H1 (cell line): ENCODE data around the gene SHH. TPM values are rescaled to one million over a fixed set of nuclear protein-coding genes. Genes with fewer than 3 reads are reported as not detected.

Experiments used
- CTCF ChIA-PET: fragments of 300-600 bp; sonication (Branson Sonifier 250); formaldehyde crosslinking; loops from one replicate; lab custom pipeline; 2021; ENCODE audit not compliant: partially characterized antibody; lab: Charles Lee
- POLR2A ChIA-PET: fragments of 300-600 bp; sonication (Branson Sonifier 250); formaldehyde crosslinking; loops from one replicate; lab custom pipeline; 2021; ENCODE audit warnings: inconsistent platforms; ENCODE audit not compliant: partially characterized antibody; lab: Charles Lee
- DNase-seq, 2 experiments: peaks; one replicate each; pipeline versions ENCODE4 v3.0.0 to v3.0.0-alpha.2; 2010 to 2022; ENCODE audit warnings: low spot score in 2 of 2, low read depth in 1 of 2, mixed read lengths in 1 of 2
- FAIRE-seq: peaks from 2 replicates; lab custom pipeline; 2011; peaks lifted over from hg19 to GRCh38; lab: Jason Lieb, UNC
- H2AFZ ChIP-seq: 2 replicates; pipeline ENCODE4 v1.8.1; 2012; ENCODE audit warnings: low read length, inconsistent platforms
- H2AK5ac ChIP-seq: 2 replicates; pipeline ENCODE4 v1.6.1; 2013; ENCODE audit warnings: low read depth, low read length
- H2BK120ac ChIP-seq: replicated peaks from 2 replicates; pipeline ENCODE3; 2013; ENCODE audit warnings: low read depth, low read length, inconsistent platforms
- H2BK12ac ChIP-seq: 2 replicates; pipeline ENCODE4 v1.6.1; 2013; ENCODE audit warnings: low read depth, low read length
- H2BK15ac ChIP-seq: 2 replicates; pipeline ENCODE4 v1.6.1; 2013; ENCODE audit warnings: low read length
- H2BK20ac ChIP-seq: 2 replicates; pipeline ENCODE4 v1.6.1; 2013; ENCODE audit warnings: low read length
- H2BK5ac ChIP-seq: 2 replicates; pipeline ENCODE4 v1.6.1; 2013; ENCODE audit warnings: low read depth, low read length
- H3K14ac ChIP-seq: 2 replicates; pipeline ENCODE4 v1.6.1; 2013; ENCODE audit warnings: inconsistent platforms; ENCODE audit not compliant: insufficient read length
- H3K18ac ChIP-seq: 2 replicates; pipeline ENCODE4 v1.6.1; 2013; ENCODE audit warnings: low read length; ENCODE audit errors: extremely low read depth
- H3K23ac ChIP-seq: 2 replicates; pipeline ENCODE4 v1.6.1; 2013; ENCODE audit warnings: inconsistent platforms; ENCODE audit not compliant: insufficient read length
- H3K23me2 ChIP-seq: 2 replicates; pipeline ENCODE4 v1.6.1; 2013; ENCODE audit warnings: low read depth, low read length
- H3K27ac ChIP-seq: 2 replicates; pipeline ENCODE4 v1.6.1; 2011; ENCODE audit warnings: low read depth, low read length, inconsistent platforms
- H3K27me3 ChIP-seq, 4 experiments: replicated peaks in 1 of 4; 1 replicate in 1 of 4; 2 replicates in 3 of 4; pipeline versions ENCODE4 v1.6.1 to v1.8.1; 2011 to 2013; ENCODE audit warnings: low read length in 3 of 4, mild to moderate bottlenecking in 3 of 4, inconsistent platforms in 2 of 4, mixed read lengths in 2 of 4, moderate library complexity in 1 of 4; ENCODE audit not compliant: control insufficient read depth in 3 of 4, insufficient read depth in 3 of 4; ENCODE audit errors: extremely low read depth in 1 of 4
- H3K36me3 ChIP-seq, 4 experiments: 2 replicates each; pipeline versions ENCODE4 v1.6.1 to v1.8.1; 2011 to 2013; ENCODE audit warnings: mild to moderate bottlenecking in 4 of 4, low read length in 3 of 4, moderate library complexity in 2 of 4, control low read depth in 1 of 4, inconsistent platforms in 1 of 4; ENCODE audit not compliant: insufficient read depth in 4 of 4, control insufficient read depth in 2 of 4
- H3K4ac ChIP-seq: replicated peaks from 2 replicates; pipeline ENCODE3; 2013; ENCODE audit warnings: low read length, low read depth, mixed read lengths, inconsistent platforms; ENCODE audit not compliant: insufficient read length
- H3K4me1 ChIP-seq, 4 experiments: replicated peaks in 1 of 4; 1 replicate in 1 of 4; 2 replicates in 3 of 4; pipeline versions ENCODE4 v1.6.1 to v1.8.1; 2011 to 2013; ENCODE audit warnings: low read length in 3 of 4, inconsistent platforms in 2 of 4, mixed read lengths in 1 of 4; ENCODE audit not compliant: insufficient read depth in 4 of 4, control insufficient read depth in 3 of 4
- H3K4me2 ChIP-seq, 2 experiments: 2 replicates each; pipeline versions ENCODE4 v1.6.1 to v1.8.1; 2011 to 2013; ENCODE audit warnings: low read depth in 2 of 2, low read length in 2 of 2, control low read depth in 1 of 2, inconsistent platforms in 1 of 2, mild to moderate bottlenecking in 1 of 2; ENCODE audit not compliant: insufficient read depth in 1 of 2
- H3K4me3 ChIP-seq, 4 experiments: fragments of 200-600, 300-600 bp in 1 of 4; sonication (generic), shearing (Covaris generic), sonication (Bioruptor Twin) in 1 of 4; 2 replicates each; pipeline versions ENCODE4 v1.5.1 to v1.8.1; 2011 to 2016; ENCODE audit warnings: low read length in 4 of 4, low read depth in 3 of 4, control low read depth in 2 of 4, inconsistent platforms in 2 of 4, mild to moderate bottlenecking in 2 of 4, mixed read lengths in 1 of 4, moderate library complexity in 1 of 4; ENCODE audit not compliant: insufficient read depth in 2 of 4; ENCODE audit errors: extremely low read depth in 1 of 4
- H3K56ac ChIP-seq: replicated peaks from 2 replicates; pipeline ENCODE3; 2013; ENCODE audit warnings: low read depth, mild to moderate bottlenecking, mixed read lengths, low read length, inconsistent platforms; ENCODE audit not compliant: insufficient read length
- H3K79me1 ChIP-seq: 2 replicates; pipeline ENCODE4 v1.6.1; 2013; ENCODE audit warnings: low read depth, low read length, control low read depth
- H3K79me2 ChIP-seq, 2 experiments: 2 replicates each; pipeline versions ENCODE4 v1.6.1 to v1.8.1; 2012 to 2013; ENCODE audit warnings: low read length in 2 of 2, mild to moderate bottlenecking in 2 of 2, inconsistent platforms in 1 of 2; ENCODE audit not compliant: insufficient read depth in 2 of 2, control insufficient read depth in 1 of 2
- H3K9ac ChIP-seq, 4 experiments: replicated peaks in 1 of 4; 1 replicate in 1 of 4; 2 replicates in 3 of 4; pipeline versions ENCODE4 v1.6.1 to v1.8.1; 2011 to 2013; ENCODE audit warnings: low read depth in 3 of 4, low read length in 3 of 4, control low read depth in 2 of 4, mild to moderate bottlenecking in 2 of 4, moderate library complexity in 2 of 4, inconsistent platforms in 1 of 4; ENCODE audit errors: extremely low read depth in 1 of 4
- H3K9me3 ChIP-seq, 2 experiments: 2 replicates each; pipeline versions ENCODE4 v1.6.1 to v1.8.1; 2012 to 2013; ENCODE audit warnings: mild to moderate bottlenecking in 2 of 2, moderate library complexity in 2 of 2, control low read depth in 1 of 2, inconsistent platforms in 1 of 2, low read depth in 1 of 2, low read length in 1 of 2, mixed read lengths in 1 of 2; ENCODE audit not compliant: insufficient read depth in 2 of 2
- H4K20me1 ChIP-seq, 2 experiments: replicated peaks in 1 of 2; 2 replicates each; pipeline versions ENCODE3 to v1.8.1; 2011 to 2013; ENCODE audit warnings: inconsistent platforms in 2 of 2, low read length in 2 of 2, mild to moderate bottlenecking in 1 of 2; ENCODE audit not compliant: insufficient read depth in 2 of 2, control insufficient read depth in 1 of 2
- H4K5ac ChIP-seq: 2 replicates; pipeline ENCODE4 v1.6.1; 2013; ENCODE audit warnings: low read length, low read depth, mixed read lengths, inconsistent platforms; ENCODE audit not compliant: insufficient read length
- H4K8ac ChIP-seq: 2 replicates; pipeline ENCODE4 v1.8.0; 2013; ENCODE audit warnings: mild to moderate bottlenecking, moderate library complexity, low read length, inconsistent platforms; ENCODE audit not compliant: insufficient read depth; ENCODE audit errors: extremely low read depth
- H4K91ac ChIP-seq: replicated peaks from 2 replicates; pipeline ENCODE3; 2013; ENCODE audit warnings: low read length, mixed read lengths, inconsistent platforms; ENCODE audit not compliant: insufficient read length
- SIRT6 ChIP-seq: IDR thresholded peaks from one replicate; pipeline ENCODE4 v1.7.1; 2012; ENCODE audit warnings: low read length, inconsistent platforms
- SRF ChIP-seq: IDR thresholded peaks from 2 replicates; pipeline ENCODE4 v1.6.1; 2011; ENCODE audit warnings: mild to moderate bottlenecking, low read depth, low read length, moderate library complexity
- WGBS, 2 experiments: shearing (Covaris generic) in 1 of 2; methylation state at CpG; one replicate each; pipeline versions ENCODE4 v1.1.6 to v1.1.7; 2013 to 2015; ENCODE audit warnings: low lambda C conversion rate in 2 of 2, mixed read lengths in 2 of 2, inconsistent platforms in 1 of 2, low coverage in 1 of 2, missing lambda C conversion rate in 1 of 2; ENCODE audit not compliant: insufficient replicate concordance in 2 of 2, insufficient coverage in 1 of 2, insufficient read length in 1 of 2; ENCODE audit errors: extremely low coverage in 1 of 2, missing lambda C conversion rate in 1 of 2; 5-methylcytosine and 5-hydroxymethylcytosine counted together
- polyA plus RNA-seq, 7 experiments: library from polyadenylated mRNA; depleted of rRNA in 3 of 7; stranded (reverse) in 5 of 7; unstranded in 2 of 7; fragments of >200 nt in 5 of 7; fragments of 200-250 nt in 2 of 7; gene quantifications; 1 replicate in 5 of 7; 2 replicates in 1 of 7; 4 replicates in 1 of 7; pipeline versions ENCODE4 v1.2.1 to v1.2.3, GENCODE V29; 2011 to 2013; ENCODE audit warnings: missing spikeins in 2 of 7, mixed read lengths in 2 of 7
- total RNA-seq: library from RNA; stranded (reverse); fragmentation: NEBNext Ultra II Directional; extraction: Animal tissue kit (Norgen Biotek cat#: 25700); gene quantifications from 2 replicates; pipeline ENCODE4 v1.2.1, GENCODE V29; 2021

SHH gene
- total and polyA plus RNA-seq, 2 of the 8 experiments (the other 6 are each of a cell fraction or from before 2014, with no cell fraction given), result not detected

GRCh38 chr7:155840262-155840885 lies 28.1 kb upstream of the SHH start:
- Histone ChIP-seq H3K23ac (no peak overlapping the region), H3K9me3 (no peaks in the 10 kb centered on the region), H2BK12ac (no peak overlapping the region), H2AK5ac (no peak overlapping the region), H3K36me3 (no peaks in the 10 kb centered on the region), H2BK5ac (no peak overlapping the region), H2BK20ac (no peak overlapping the region), H3K23me2 (no peaks in the 10 kb centered on the region), H2BK120ac (no peak overlapping the region), H3K79me1 (no peaks in the 10 kb centered on the region), H3K18ac (no peak overlapping the region), H3K4me3 (no peak overlapping the region), H3K79me2 (no peaks in the 10 kb centered on the region), H3K56ac (no peak overlapping the region), H4K8ac (no peak overlapping the region), H3K27me3 (no peaks in the 10 kb centered on the region; a peak in 1 of 7 replicates), H4K20me1 (no peaks in the 10 kb centered on the region), H4K91ac (no peak overlapping the region), H3K4ac (no peak overlapping the region), H3K9ac (no peak overlapping the region), H2BK15ac (no peak overlapping the region), H3K4me2 (no peak overlapping the region), H3K4me1 (peaks cover 0 to 15% (median 8%) of the 10 kb centered on the region in 4 experiments; a peak in 5 of 7 replicates), H4K5ac (no peak overlapping the region), H2AFZ (no peak overlapping the region), H3K27ac (no peak overlapping the region), H3K14ac (no peak overlapping the region)
- WGBS, 2 experiments, result 91% methylated on average over 21 of the region's 21 CpGs; no CpG with 5 or more reads in 1 of the 2 experiments
- POLR2A ChIA-PET, result interaction anchor here (1.0 kb wide), 1 partner anchor 652 kb away, joined by 3 read pairs; no protein-coding TSS in a partner anchor
- FAIRE-seq, result no peak
- CTCF ChIA-PET, result interaction anchor here (0.6 to 1.7 kb wide), 4 partner anchors 22 to 633 kb away, joined by 3 read pairs; no protein-coding TSS in a partner anchor
- DNase-seq, result no peak
- no peak for TF ChIP-seq SRF
- TF ChIP-seq SIRT6, result no peak
